Hematopoietic multipotent progenitor cell (in vitro differentiated cells): Measurements from ENCODE around the gene HORMAD2. TPM values are rescaled to one million over a fixed set of nuclear protein-coding genes. Genes with fewer than 3 reads are reported as not detected.
"Not testable (repeated sequence)": the region's sequence is repeated elsewhere in the genome, so short reads cannot be mapped to it uniquely, and the experiment has no call there.

Source experiments
- DNase-seq, 3 donors: peaks; one replicate each; pipeline ENCODE4 v3.0.0-alpha.2; 2011 to 2015; ENCODE audit warnings: low read depth in 2 of 3, low spot score in 2 of 3
- total RNA-seq: library from RNA; depleted of rRNA; stranded (reverse); fragments of >200 nt; gene quantifications from one replicate; pipeline ENCODE4 v1.2.3, GENCODE V29; 2012

Gene HORMAD2
- total RNA-seq, 1 donor: not detected

DNA sequence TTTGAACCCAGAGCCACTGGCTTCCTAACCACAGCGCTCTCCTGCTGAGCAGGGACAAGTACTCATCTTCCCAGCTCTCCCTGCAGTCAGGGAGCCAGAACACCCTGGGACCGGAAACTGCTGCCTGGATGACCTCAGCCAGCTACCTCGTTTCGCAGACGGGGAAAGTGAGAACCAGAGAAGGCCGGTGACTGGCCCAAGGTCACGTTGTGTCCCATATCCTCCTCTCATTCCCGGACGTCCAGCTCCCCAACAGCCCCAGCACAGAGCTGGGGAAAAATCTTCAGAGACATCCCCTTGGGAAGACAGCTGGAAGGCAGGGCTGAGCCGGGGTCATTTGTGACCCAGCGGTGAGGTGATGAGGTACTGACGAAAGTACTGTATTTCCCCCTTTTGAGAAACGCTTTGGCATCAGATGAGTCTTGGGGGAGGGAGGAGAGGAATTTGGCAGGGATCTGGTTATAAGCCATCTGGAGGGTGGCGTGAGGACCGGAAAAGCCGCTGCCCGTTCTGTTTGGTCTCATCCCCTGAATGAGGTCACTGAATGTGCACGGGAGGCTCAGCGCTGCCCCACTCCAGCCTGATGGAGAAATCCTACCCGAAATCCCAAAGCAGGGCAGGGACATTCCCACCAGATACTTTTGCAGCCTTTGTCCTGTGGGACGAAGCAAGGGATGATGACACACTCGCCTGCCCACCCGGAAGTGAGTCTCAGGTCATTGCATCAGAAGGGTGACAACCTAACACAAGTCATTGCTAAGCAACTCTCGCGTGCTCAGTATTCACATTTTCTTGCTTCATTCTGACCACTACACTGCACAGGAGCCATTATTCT is 125.2 kb downstream of the HORMAD2 start:
- DNase-seq: no peak

DNA sequence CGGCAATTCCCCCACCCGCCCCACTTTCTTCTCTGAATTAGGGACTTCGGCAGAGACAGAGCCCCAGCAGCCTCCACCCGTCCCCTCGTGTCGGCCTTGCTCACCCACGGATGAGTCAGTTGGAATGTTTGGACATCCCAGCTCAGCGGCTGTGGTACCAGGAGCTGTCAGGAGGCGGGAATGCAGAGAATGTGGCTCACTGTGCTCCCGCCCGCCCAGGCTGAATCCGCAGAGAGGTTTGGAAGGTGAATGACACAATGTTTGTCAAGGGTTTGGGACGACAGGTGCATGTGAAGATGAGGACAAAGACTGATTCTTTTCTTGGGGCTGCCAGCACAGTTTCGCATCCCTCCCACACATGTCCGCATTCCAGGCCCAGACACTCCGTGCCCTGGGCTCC is 126.7 kb downstream of the HORMAD2 start:
- no peak for DNase-seq

DNA sequence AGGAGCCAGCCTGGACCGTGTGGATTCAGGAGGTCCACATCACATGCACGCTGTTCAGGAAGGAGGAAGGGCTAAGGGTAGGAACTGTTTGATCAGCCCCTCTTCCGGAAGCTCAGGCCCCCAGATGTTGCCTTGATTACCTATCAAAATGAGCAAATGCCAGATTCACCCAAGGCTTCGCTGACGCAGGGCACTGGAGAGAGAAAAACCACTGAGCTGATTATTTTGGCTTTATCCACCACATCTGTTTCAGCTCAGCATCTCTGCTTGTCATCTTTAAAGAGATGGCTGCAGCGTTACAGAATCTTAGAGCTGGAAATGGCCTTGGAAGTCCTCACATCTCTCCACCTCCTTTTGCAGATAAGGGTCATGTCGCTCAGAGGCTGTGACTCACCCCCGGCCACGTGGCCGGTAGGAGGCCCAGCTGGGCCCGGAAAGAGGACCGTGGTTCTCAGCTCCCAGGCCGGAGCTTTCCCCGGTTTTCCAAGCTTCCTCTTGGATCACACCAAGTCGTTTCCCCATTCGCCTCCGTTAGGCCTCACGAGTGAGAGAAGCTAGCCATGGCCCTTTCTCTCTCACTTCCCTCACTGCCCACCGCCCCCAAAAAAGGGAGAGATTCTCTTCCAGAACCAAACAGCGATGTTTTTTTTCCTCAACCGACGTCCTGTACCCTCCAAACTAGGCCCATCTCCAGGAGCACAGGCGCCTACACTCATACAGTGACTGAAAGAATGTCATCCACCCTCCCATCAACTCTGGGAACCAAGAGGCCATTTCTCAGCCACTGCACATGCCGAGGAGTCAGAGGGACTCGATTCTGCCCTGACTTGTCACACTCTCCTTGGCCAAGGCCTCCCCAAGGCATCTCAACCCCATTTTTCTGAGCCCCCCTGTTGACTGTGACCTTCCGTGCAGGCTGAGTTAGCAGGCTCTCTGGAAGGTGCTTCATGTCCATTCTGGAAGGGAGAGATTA is 128.7 kb downstream of the HORMAD2 start:
- peak in 2 of 3 donors; percentile 49 to 83 for DNase-seq

DNA sequence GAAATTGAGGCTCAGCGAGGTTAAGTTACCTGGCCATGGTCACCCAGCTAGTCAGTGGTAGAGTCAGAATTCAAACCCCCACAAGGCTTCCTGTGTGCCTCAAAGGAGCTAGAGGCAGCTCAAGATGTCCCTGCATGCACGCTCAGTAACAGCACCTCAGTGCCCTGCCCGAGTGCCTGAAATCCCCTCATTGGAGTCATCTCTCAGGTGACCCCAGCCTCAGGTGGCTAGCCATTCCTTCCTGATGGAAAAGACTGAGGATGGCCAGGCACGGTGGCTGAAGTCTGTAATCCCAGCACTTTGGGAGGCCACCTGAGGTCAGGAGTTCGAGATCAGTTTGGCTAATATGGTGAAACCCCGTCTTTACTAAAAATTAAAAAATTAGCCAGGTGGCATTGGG is 129.4 kb downstream of the HORMAD2 start:
- no peak for DNase-seq

DNA sequence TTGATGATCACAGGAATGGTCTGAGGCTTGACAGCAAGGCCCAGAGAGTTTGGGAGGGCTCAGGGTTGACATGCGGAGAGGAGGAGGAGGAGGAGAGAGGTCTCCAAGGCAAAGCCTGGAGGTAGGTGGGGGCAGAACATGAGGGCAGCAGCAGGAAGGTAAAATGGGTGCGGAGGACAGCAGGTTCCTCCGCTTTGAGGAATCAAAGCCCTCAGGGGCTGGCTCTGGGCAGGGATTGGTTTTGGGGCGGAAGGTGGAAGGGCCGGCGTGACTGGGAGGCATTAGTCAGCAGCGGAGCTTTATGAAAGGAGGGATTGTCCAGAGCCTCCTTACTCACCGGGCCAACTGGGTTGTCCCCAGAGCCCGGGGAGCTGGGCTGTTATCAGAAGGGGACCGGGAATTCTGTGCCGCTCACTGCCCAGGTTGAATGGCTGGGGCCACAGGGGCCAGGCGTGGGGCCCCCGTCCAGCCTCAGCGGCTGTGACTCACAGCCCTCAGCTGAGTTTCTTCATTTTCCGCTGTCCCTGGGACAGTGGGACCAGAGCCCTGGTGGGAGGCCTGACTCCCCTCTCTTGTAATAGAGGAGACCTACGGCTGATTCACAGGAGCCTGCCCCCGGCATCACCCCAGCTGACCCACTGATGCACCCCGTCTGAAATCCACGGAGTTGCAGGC is 130.1 kb downstream of the HORMAD2 start:
- DNase-seq: no peak

DNA sequence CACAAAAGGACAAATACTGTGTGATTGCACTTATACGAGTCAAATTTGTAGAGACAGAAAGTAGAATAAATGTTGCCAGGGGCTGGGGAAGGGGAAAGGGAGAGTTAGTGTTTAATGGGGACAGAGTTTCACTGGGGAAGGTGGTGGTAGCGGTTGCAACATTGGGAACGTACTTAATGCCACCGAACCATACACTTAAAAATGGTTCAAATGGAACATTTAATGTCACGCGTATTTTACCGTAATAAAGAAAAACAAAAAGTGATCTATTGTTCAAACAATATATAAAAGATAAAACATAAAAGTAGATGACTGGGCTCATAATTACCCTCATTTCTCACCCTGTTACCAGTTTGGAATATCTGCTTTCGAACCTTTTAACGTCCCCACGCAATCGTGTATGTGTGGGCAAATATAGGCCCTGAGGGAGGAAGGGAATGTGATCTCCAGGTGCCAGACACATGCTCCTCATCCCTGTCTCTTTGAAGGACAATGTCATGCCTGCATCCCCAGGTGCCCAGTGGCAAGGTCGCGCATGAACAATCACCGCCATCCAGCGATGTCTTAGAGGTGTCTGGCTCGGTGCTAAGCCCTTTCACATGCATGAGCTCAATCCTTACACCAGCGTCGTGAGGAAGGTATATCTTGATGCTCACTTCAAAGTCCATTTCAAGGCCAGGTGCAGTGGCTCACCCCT is 131.0 kb downstream of the HORMAD2 start:
- DNase-seq: no peak

DNA sequence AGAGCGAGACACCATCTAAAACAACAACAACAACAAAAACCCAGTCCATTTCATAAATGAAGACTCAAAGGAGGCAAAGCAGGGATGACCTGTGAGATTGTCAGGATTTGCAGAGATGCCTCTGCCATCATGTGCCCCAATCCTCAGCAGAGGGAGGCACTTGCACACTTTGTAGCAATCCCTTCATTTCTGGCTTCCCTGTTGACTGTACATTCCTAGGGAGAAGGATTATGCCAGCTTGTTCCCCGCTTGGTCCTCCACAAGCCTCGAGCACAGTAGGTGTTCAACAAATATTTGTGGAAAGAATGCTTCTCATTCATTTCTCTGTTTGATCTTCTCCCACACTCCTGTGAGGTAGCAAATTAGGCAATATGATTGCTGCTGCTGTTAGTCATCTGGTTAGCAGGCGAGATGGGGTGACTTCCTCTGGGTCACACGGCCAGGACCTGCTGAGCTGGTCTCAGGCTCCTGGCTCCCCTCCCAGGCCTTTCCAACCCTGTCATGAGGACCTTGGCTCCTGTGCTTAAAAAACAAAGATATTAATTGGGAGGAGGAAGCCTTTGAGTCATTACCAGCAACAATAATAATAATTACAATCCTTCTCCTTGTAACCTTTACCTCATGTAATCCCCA is 132.2 kb downstream of the HORMAD2 start:
- DNase-seq: peak in 2 of 3 donors; percentile 33 to 45

DNA sequence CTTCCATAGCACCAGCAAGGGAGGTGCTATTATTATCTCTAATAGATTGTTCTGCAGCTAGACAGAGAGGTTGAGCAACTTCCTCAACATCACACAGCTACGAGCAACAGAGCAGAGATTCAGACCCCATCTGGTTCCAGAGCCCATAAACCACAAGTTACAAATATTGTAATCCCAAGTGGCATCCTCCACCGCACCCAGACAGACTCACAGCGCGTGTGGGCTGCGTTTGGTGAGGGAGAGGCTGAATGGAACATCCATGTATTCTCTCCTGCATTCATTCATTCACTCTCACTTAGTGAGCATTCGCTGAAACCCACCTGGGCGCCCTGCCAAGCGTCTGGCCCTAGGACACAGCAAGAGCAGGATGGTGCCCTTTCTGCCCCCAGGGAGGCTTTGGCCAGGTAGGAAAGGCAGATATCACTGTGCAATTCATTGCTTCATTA is 132.8 kb downstream of the HORMAD2 start:
- no peak for DNase-seq

DNA sequence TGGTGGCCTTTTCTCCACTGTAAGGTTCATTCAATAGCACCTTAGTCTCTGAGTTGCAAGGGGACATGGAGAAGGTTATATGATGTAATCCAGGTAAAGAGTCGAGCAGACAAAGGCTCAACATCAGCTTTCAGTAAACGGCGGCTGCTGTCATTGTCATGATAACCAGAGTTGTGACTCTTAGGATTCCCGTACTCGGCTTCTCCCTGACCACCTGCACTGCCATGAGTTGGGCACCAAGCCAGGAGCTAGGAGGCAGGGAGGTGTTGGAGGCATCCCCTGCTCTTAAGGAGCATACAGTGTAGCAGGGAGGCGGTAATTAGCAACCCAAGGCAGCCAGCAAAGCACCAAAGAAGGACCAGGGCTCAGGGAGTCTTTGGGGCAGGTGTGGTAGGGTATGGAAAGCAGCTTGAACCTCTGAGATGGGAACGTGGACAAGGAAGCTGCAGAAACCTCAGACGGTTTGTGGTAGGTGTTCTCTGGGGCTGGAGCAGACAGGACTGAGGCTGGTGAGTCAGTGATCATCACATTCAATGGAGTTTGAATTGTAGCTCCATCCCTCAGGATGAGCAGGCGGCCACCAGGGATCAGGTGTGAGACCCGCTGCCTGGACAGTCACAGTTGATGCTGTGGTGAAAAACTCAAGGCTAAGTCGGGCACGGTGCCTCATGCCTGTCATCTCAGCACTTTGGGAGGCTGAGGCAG is 134.6 kb downstream of the HORMAD2 start:
- DNase-seq: no peak

DNA sequence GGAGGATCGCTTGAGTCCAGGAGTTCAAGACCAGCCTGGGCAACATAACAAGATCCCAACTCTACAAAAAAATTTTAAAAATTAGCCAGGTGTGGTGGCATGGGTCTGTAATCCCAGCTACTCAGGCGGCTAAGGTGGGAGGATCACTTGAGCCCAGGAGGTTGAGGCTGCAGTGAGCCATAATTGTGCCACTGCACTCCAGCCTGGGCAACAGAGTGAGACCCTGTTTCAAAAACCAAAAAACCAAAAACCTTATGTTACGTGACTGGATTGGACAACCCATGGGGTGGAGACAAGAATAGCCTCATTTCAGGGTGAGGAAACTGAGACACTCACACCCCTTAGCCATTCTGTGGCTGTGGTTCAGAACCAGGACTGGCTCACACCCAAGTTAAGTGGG is 136.0 kb downstream of the HORMAD2 start:
- not testable (repeated sequence) for DNase-seq

DNA sequence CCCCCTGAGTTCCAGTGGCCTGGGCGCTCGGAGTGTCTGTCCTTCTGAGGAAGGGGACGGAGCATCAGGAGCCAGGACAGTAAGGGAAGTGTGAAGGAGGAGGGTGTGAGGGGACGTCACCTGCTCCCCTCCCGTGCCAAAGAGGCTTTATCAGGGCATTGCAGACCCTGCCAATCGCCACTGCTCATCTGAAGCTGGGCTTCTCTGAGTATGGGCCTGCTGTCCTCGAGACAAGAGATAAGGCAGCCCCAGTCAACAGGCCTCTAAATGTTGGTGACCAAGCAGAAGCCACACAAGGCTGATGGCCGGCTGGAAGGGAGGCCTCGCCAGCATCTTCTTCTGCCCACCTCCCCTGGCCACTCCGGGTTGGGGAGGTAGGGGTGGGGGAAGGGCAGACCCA is 136.4 kb downstream of the HORMAD2 start:
- peak in 2 of 3 donors; percentile 46 to 50 for DNase-seq

DNA sequence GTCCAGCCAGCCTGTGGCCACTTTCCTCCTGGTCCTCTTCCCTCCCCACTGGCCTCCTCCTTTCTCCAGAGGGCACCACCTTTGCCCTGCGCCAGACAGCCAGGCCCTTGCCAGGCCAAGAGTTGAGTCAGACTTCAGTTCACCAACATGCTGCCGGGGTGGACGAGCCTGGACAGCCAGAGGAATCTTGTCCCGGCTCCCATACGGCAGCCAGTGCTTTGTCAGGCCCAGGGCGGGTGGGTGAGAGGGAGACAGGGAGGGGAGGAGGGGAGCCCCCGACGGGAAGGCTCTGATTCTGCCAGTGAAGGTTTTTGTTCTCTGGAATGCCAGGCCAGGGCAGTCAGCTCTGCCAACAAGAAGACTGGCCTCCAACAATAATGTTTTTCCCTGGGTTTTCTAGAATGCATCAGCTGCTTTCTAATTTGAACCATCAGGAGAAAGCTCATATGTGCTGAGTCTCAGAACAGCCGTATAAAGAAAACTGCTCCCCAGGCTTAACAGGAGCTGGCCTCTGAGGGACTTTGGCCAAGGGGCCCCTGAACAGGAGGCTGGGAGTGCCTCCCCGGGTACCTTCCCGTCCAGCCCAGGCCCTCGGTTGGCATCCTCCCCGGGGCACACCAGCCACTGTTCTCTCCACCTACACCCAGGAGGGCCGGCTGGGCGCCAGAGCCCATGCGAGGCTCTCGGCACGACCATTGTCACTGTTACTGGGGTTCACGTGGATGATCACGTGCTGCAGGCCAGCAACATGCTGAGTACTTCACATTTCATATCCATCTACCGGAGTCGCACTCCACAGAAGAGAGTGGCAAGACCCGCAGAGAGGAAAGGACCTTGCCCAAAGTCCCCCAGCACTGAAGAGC is 137.7 kb downstream of the HORMAD2 start:
- DNase-seq: no peak

DNA sequence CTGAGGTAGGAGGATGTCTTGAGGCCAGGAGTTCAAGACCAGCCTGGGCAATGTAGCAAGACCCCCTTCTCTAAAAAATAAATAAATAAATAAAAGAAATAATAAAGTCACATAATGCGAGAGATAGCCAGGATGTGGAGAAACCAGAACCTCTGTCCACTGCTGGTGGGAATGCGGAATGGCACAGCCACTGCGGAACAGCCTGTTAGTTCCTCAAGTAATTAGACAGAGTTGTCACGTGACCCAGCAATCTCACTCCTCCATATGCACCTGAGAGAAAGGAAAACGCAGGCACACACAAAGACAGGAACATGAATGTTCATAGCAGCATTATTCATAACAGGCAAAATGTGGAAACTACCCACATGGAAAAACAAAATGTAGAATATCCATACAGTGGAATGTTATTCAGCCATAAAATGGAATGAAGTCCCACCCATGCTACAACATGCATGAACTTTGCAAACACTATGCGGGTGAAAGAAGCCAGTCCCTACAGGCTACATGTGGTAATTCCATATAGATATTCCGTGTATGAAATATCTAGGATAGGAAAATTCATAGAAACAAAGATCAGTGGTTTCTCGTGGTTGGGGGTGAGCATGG is 138.9 kb downstream of the HORMAD2 start:
- no peak for DNase-seq

DNA sequence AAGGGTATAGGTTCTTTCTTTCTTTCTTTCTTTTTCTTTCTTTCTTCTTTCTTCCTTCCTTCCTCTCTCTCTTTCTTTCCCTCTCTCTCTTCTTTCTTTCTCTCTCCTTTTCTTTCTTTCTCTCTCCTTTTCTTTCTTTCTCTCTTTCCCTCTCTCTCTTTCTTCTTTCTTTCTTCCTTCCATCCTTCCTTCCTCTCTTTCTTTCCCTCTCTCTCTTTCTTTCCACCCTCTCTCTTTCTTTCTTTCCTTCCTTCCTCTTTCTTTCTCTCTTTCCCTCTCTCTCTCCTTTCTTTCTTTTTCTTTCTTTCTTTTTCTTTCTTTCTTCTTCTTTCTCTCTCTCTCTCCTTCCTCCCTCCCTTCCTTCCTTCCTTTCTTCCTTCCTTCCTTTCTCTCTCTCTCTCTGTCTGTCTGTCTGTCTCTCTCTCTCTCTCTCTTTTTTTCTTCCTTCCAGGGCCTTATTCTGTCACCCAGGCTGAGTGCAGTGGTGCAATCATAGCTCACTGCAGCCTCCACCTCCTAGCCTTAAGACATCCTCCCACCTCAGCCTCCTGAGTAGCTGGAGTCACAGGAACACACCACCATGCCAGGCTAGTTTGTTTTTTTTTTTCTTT is 139.5 kb downstream of the HORMAD2 start:
- DNase-seq: no peak

DNA sequence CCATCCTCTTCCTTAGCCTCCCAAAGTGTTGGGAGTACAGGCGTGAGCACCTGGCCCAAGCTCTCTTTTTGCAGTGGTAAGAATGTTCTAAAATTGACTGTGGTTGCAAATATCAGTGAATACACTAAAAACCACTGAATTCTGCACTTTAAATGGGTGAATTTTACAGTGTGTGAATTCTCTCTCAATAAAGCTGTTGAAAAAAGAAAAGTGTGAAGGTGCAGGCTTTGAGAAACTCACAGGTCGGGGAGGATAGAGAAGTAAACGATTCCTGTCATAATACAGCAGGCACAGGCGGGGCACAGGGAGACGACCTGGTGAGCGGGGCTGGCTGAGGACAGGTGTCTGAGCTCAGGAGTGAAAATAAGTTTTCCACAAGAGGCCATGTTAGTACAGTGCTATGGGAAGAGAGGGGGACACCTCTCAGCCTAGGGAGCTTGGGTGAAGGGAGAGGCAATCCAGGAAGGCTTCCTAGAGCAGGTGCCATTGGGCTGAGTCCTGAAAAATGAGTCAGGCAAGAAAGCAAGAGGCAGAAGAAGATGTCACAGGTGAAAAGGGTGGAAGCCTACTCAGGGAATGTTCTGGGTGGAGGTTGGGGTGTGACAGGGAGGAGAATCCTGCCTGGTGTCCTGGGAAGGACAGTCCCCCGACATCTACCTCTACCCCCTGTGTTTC is 140.2 kb downstream of the HORMAD2 start:
- no peak for DNase-seq

DNA sequence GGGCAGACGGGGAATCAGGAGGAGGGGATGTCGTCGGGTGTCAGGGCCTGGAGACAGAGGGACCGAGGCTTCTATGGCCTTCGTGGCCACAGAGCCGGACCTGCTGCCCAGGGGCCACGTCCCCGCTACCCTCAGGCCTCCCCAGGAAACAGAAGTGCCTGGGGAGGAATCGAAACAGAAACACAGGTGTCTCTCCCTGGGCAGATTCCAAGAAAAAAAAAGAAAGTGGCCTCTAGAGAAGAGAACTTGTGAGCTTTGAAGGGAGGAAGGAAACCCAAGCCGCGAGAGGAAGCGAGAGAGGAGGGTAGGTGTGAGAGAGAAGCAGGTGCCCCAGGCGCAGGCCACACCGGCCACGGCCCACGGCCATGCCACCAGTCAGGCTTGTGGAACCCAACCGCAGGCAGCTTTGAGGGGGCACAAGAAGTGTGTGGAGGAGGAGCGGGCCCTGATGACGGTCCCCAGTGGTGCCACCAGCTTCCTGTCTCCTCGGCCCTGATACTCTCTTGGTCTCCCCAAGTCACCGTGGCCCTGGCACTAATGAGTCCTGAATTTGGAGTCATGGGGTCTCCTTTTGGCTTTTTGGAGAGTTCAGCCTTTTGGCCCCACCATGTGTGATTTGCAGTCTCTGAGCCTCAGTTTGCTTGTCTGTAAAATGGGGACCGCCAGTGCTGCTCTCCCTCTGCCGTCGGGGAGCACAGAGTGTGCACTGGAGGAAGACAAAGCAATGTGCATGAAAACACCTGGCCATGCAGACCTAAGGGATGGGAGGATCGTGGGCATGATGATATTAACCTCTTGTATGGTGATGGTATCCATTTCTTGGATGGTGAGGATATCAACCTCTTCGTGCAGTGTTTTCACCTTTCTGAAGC is 141.1 kb downstream of the HORMAD2 start:
- DNase-seq: peak; percentile 14 to 94 (median 86)
